Adrenal gland (tissue), 19 donors: ENCODE data around the gene TMEM9. TPM values are rescaled to one million over a fixed set of nuclear protein-coding genes. Genes with fewer than 3 reads are reported as not detected.

ENCODE experiments used
- DNase-seq, 7 donors: peaks; one replicate each; pipeline ENCODE4 v3.0.0-alpha.2; 2019 to 2020
- H3K27ac ChIP-seq, 5 donors: fragments of 200-600 bp; sonication (generic) in 4 of 5; 1 replicate in 3 of 5; 2 replicates in 2 of 5; pipeline versions ENCODE4 v1.5.1 to v1.8.0; 2016 to 2020; ENCODE audit warnings: mild to moderate bottlenecking in 1 of 5
- H3K27me3 ChIP-seq: fragments of 200-600 bp; 2 replicates; pipeline ENCODE4 v1.8.0; 2021
- H3K36me3 ChIP-seq, 2 donors: fragments of 200-600 bp; replicated peaks in 1 of 2; 1 replicate in 1 of 2; 2 replicates in 1 of 2; pipeline versions ENCODE4 v1.5.1 to v1.8.0; 2018 to 2022
- H3K4me1 ChIP-seq, 2 donors: fragments of 200-600 bp; replicated peaks in 1 of 2; 1 replicate in 1 of 2; 2 replicates in 1 of 2; pipeline versions ENCODE4 v1.5.1 to v1.8.0; 2018 to 2021
- H3K4me3 ChIP-seq, 4 donors: fragments of 200-600 bp; sonication (generic) in 3 of 4; one replicate each; pipeline ENCODE4 v1.5.1; 2016 to 2018
- H3K9me3 ChIP-seq, 3 donors: fragments of 200-600 bp; sonication (generic) in 1 of 3; replicated peaks in 1 of 3; 1 replicate in 2 of 3; 2 replicates in 1 of 3; pipeline versions ENCODE4 v1.5.1 to v1.8.0; 2016 to 2021
- POLR2A ChIP-seq, 2 donors: fragments of 450-650 bp; IDR thresholded peaks; one replicate each; pipeline ENCODE4 v1.6.1; 2017; ENCODE audit warnings: antibody characterized with exemption in 2 of 2, mild to moderate bottlenecking in 2 of 2, moderate library complexity in 1 of 2
- WGBS, 4 donors: extraction: QIAGEN DNeasy Blood & Tissue Kit in 2 of 4; methylation state at CpG; one replicate each; pipeline versions ENCODE4 v1.1.5 to v1.1.7; 2013 to 2017; 5-methylcytosine and 5-hydroxymethylcytosine counted together
- intact Hi-C, 2 donors: fragments of 100-400 bp; cut with DNase I; formaldehyde crosslinking; loops; one replicate each; pipeline versions ENCODE4 v1.14.1 to v1.15.0; 2022 to 2023
- long read RNA-seq, 10 donors: library from polyadenylated mRNA in 3 of 10; unstranded in 2 of 10; stranded (forward) in 1 of 10; transcript quantifications; one replicate each; pipeline ENCODE4 v2.0.0 and lab custom pipeline, GENCODE V29; 2021 to 2026
- polyA plus RNA-seq, 3 donors: library from polyadenylated mRNA; stranded (reverse); fragments of 200-250 nt in 2 of 3; fragments of 350-450 nt in 1 of 3; fragmentation: Illumina TruSeq in 1 of 3; extraction: RNeasy Lipid Tissue Mini Kit (QIAGEN cat#74804) in 1 of 3; gene quantifications; one replicate each; pipeline ENCODE4 v1.2.3, GENCODE V29; 2013 to 2014
- total RNA-seq, 9 donors: library from RNA; depleted of rRNA in 4 of 9; stranded (reverse); fragments of >200 nt in 4 of 9; fragments of 120-200 nt in 1 of 9; fragmentation: NEBNext Ultra II Directional in 1 of 9; extraction: Animal tissue kit (Norgen Biotek cat#: 25700) in 1 of 9; gene quantifications; one replicate each; pipeline versions ENCODE4 v1.1.0 to v1.2.4, GENCODE V29; 2013 to 2023
- TF ChIP-seq, protein P1 (sequence below), 6 experiments: fragments of 450-650 bp in 4 of 6; fragments of 200-600 bp in 2 of 6; sonication (generic) in 1 of 6; IDR thresholded peaks; 1 replicate in 5 of 6; 2 replicates in 1 of 6; pipeline versions ENCODE4 v1.5.1 to v1.8.0; 2016 to 2021; ENCODE audit warnings: antibody characterized with exemption in 6 of 6, mild to moderate bottlenecking in 2 of 6, moderate library complexity in 1 of 6
- donor health status: healthy with polysubstance abuse.
- donor health status: Bipolar disorder and iron deficiency.
- donor health status: DM: yes; HTN: yes; CAD: no.
- donor health status: DM: no; HTN: no; CAD: no.
- donor health status: DM: no; HTN: no; CAD: no.
- donor health status: DM: yes; HTN: yes; CAD: no.

The TMEM9 gene
- total RNA-seq (100 to 1,000 TPM in 8 of 9 donors, 10 to 100 TPM in 1; 99.0 to 283 (median 137) TPM), polyA plus RNA-seq (100 to 1,000 TPM in 2 of 3 donors, 10 to 100 TPM in 1; 78.5 to 115 (median 100) TPM)
- long read RNA-seq, donor 1, transcript TMEM9-209 (6 exons, 938 nt): minor isoform, 7 of 180 reads
- long read RNA-seq, donor 1, transcript TMEM9-204 (6 exons, 1,529 nt): major isoform, 103 of 180 reads
- long read RNA-seq, donor 1, transcript TMEM9-201 (5 exons, 1,959 nt): minor isoform, 50 of 180 reads
- long read RNA-seq, donor 1, partial matches to known transcripts: 0 of 180 reads
- long read RNA-seq, donor 1, other reads (novel, unspliced or antisense): 9 of 180 reads
- long read RNA-seq, donor 2, transcript TMEM9-201 (5 exons, 1,959 nt): minor isoform, 24 of 114 reads
- long read RNA-seq, donor 2, transcript TMEM9-202 (6 exons, 1,544 nt): minor isoform, 5 of 114 reads
- long read RNA-seq, donor 2, transcript TMEM9-204 (6 exons, 1,529 nt): major isoform, 82 of 114 reads
- long read RNA-seq, donor 2, partial matches to known transcripts: 0 of 114 reads
- long read RNA-seq, donor 2, other reads (novel, unspliced or antisense): 0 of 114 reads
- long read RNA-seq, donor 3, transcript TMEM9-209 (6 exons, 938 nt): minor isoform, 5 of 106 reads
- long read RNA-seq, donor 3, transcript TMEM9-204 (6 exons, 1,529 nt): major isoform, 70 of 106 reads
- long read RNA-seq, donor 3, transcript TMEM9-201 (5 exons, 1,959 nt): minor isoform, 22 of 106 reads
- long read RNA-seq, donor 3, partial matches to known transcripts: 0 of 106 reads
- long read RNA-seq, donor 3, other reads (novel, unspliced or antisense): 0 of 106 reads
- long read RNA-seq, donor 4, transcript TMEM9-202 (6 exons, 1,544 nt): minor isoform, 5 of 155 reads
- long read RNA-seq, donor 4, transcript TMEM9-204 (6 exons, 1,529 nt): major isoform, 128 of 155 reads
- long read RNA-seq, donor 4, transcript TMEM9-201 (5 exons, 1,959 nt): minor isoform, 7 of 155 reads
- long read RNA-seq, donor 4, transcript TMEM9-209 (6 exons, 938 nt): minor isoform, 5 of 155 reads
- long read RNA-seq, donor 4, partial matches to known transcripts: 0 of 155 reads
- long read RNA-seq, donor 4, other reads (novel, unspliced or antisense): 9 of 155 reads
- long read RNA-seq, donor 5, transcript TMEM9-209 (6 exons, 938 nt): minor isoform, 14 of 317 reads
- long read RNA-seq, donor 5, transcript TMEM9-201 (5 exons, 1,959 nt): minor isoform, 8 of 317 reads
- long read RNA-seq, donor 5, transcript TMEM9-204 (6 exons, 1,529 nt): major isoform, 267 of 317 reads
- long read RNA-seq, donor 5, transcript TMEM9-202 (6 exons, 1,544 nt): minor isoform, 8 of 317 reads
- long read RNA-seq, donor 5, partial matches to known transcripts: 1 of 317 reads
- long read RNA-seq, donor 5, other reads (novel, unspliced or antisense): 15 of 317 reads
- long read RNA-seq, donor 6, transcript TMEM9-201 (5 exons, 1,959 nt): minor isoform, 5 of 76 reads
- long read RNA-seq, donor 6, transcript TMEM9-204 (6 exons, 1,529 nt): major isoform, 62 of 76 reads
- long read RNA-seq, donor 6, partial matches to known transcripts: 0 of 76 reads
- long read RNA-seq, donor 6, other reads (novel, unspliced or antisense): 8 of 76 reads
- long read RNA-seq, donor 7, transcript TMEM9-204 (6 exons, 1,529 nt): major isoform, 60 of 84 reads
- long read RNA-seq, donor 7, transcript TMEM9-201 (5 exons, 1,959 nt): minor isoform, 16 of 84 reads
- long read RNA-seq, donor 7, partial matches to known transcripts: 0 of 84 reads
- long read RNA-seq, donor 7, other reads (novel, unspliced or antisense): 0 of 84 reads
- long read RNA-seq, donor 8, transcript TMEM9-201 (5 exons, 1,959 nt): minor isoform, 45 of 241 reads
- long read RNA-seq, donor 8, transcript TMEM9-204 (6 exons, 1,529 nt): major isoform, 158 of 241 reads
- long read RNA-seq, donor 8, transcript TMEM9-208 (2 exons, 2,892 nt): minor isoform, 7 of 241 reads
- long read RNA-seq, donor 8, transcript TMEM9-209 (6 exons, 938 nt): minor isoform, 10 of 241 reads
- long read RNA-seq, donor 8, partial matches to known transcripts: 0 of 241 reads
- long read RNA-seq, donor 8, other reads (novel, unspliced or antisense): 10 of 241 reads
- long read RNA-seq, donor 9, transcript TMEM9-204 (6 exons, 1,529 nt): major isoform, 79 of 131 reads
- long read RNA-seq, donor 9, transcript TMEM9-201 (5 exons, 1,959 nt): minor isoform, 37 of 131 reads
- long read RNA-seq, donor 9, partial matches to known transcripts: 0 of 131 reads
- long read RNA-seq, donor 9, other reads (novel, unspliced or antisense): 6 of 131 reads
- long read RNA-seq, donor 10, transcript TMEM9-204 (6 exons, 1,529 nt): major isoform, 62 of 106 reads
- long read RNA-seq, donor 10, transcript TMEM9-201 (5 exons, 1,959 nt): minor isoform, 29 of 106 reads
- long read RNA-seq, donor 10, partial matches to known transcripts: 0 of 106 reads
- long read RNA-seq, donor 10, other reads (novel, unspliced or antisense): 0 of 106 reads

- WGBS, 4 donors: 9 to 19% (median 12%) methylated on average over 15 to 31 of the region's 31 CpGs
- TF ChIP-seq, protein P1, sequence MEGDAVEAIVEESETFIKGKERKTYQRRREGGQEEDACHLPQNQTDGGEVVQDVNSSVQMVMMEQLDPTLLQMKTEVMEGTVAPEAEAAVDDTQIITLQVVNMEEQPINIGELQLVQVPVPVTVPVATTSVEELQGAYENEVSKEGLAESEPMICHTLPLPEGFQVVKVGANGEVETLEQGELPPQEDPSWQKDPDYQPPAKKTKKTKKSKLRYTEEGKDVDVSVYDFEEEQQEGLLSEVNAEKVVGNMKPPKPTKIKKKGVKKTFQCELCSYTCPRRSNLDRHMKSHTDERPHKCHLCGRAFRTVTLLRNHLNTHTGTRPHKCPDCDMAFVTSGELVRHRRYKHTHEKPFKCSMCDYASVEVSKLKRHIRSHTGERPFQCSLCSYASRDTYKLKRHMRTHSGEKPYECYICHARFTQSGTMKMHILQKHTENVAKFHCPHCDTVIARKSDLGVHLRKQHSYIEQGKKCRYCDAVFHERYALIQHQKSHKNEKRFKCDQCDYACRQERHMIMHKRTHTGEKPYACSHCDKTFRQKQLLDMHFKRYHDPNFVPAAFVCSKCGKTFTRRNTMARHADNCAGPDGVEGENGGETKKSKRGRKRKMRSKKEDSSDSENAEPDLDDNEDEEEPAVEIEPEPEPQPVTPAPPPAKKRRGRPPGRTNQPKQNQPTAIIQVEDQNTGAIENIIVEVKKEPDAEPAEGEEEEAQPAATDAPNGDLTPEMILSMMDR (IDR thresholded peaks at IDR 0.05): no peak
- TF ChIP-seq POLR2A (IDR thresholded peaks at IDR 0.05): peak in 1 of 2 donors; percentile 51
- Histone ChIP-seq H3K4me3 (peak within 1 kb of the TSS; percentile 14 to 71 (median 69)), H3K36me3 (peaks cover 0 to 16% of the 10 kb centered on the region in 2 donors), H3K4me1 (peaks cover 7 to 20% of the 10 kb centered on the region in 2 donors), H3K9me3 (no peaks in the 10 kb centered on the region), H3K27me3 (no peaks in the 10 kb centered on the region), H3K27ac (peak within 1 kb of the TSS in 3 of 5 donors; percentile 49 to 75 (median 73))
- peak; percentile 97 to 99 (median 98) for DNase-seq
- intact Hi-C loops: no loop called here
Observed at GRCh38 chr1:201154389-201155165, at the start of gene TMEM9. Gene TMEM9, minus strand, starts transcription at chr1:201154474. Its CDS starts 551 bp downstream, at chr1:201153923.

- Histone ChIP-seq H3K27ac (no peak overlapping the region), H3K27me3 (no peaks in the 10 kb centered on the region), H3K9me3 (no peaks in the 10 kb centered on the region), H3K4me3 (no peak overlapping the region), H3K4me1 (no peaks in the 10 kb centered on the region), H3K36me3 (no peaks in the 10 kb centered on the region)
- 86 to 91% (median 91%) methylated on average over 3 of the region's 3 CpGs for WGBS, 4 donors
- no peak for TF ChIP-seq POLR2A (IDR thresholded peaks at IDR 0.05)
- TF ChIP-seq, protein P1 (IDR thresholded peaks at IDR 0.05): no peak
- intact Hi-C loops: no loop called here
- DNase-seq: no peak
Observed at GRCh38 chr1:201198598-201198997, 44.3 kb upstream of the TMEM9 start.
